Hepatocyte (in vitro differentiated cells): Measurements from ENCODE around the gene COPS9. TPM values are rescaled to one million over a fixed set of nuclear protein-coding genes. Genes with fewer than 3 reads are reported as not detected.

Source experiments
- DNase-seq: peaks from one replicate; pipeline ENCODE4 v3.0.0-alpha.2; 2016; ENCODE audit warnings: low spot score
- H2AFZ ChIP-seq: fragments of 200-600 bp; sonication (generic); 2 replicates; pipeline ENCODE4 v1.6.0; 2016; ENCODE audit warnings: antibody characterized with exemption, mild to moderate bottlenecking
- H3K27ac ChIP-seq: fragments of 200-600 bp; sonication (generic); 2 replicates; pipeline ENCODE4 v1.5.1; 2016; ENCODE audit warnings: mild to moderate bottlenecking
- H3K27me3 ChIP-seq: fragments of 200-600 bp; sonication (generic); 2 replicates; pipeline ENCODE4 v1.6.1; 2016
- H3K36me3 ChIP-seq: fragments of 200-600 bp; sonication (generic); replicated peaks from 2 replicates; pipeline ENCODE4 v1.5.1; 2016; ENCODE audit warnings: low read depth; ENCODE audit not compliant: insufficient read depth
- H3K4me1 ChIP-seq: fragments of 200-600 bp; sonication (generic); 2 replicates; pipeline ENCODE4 v1.5.1; 2016; ENCODE audit warnings: mild to moderate bottlenecking, moderate library complexity; ENCODE audit not compliant: insufficient read depth
- H3K4me2 ChIP-seq: fragments of 200-600 bp; sonication (generic); 2 replicates; pipeline ENCODE4 v1.6.0; 2016
- H3K4me3 ChIP-seq: fragments of 200-600 bp; sonication (generic); 2 replicates; pipeline ENCODE4 v1.5.1; 2016; ENCODE audit warnings: mild to moderate bottlenecking
- H3K79me2 ChIP-seq: fragments of 200-600 bp; sonication (generic); 2 replicates; pipeline ENCODE4 v1.6.0; 2017; ENCODE audit warnings: mild to moderate bottlenecking
- H3K9me2 ChIP-seq: fragments of 200-600 bp; sonication (generic); replicated peaks from 2 replicates; pipeline ENCODE4 v1.6.0; 2017; ENCODE audit warnings: mild to moderate bottlenecking; ENCODE audit not compliant: insufficient read depth
- H3K9me3 ChIP-seq: fragments of 200-600 bp; sonication (generic); 2 replicates; pipeline ENCODE4 v1.5.1; 2016; ENCODE audit warnings: low read depth, mild to moderate bottlenecking
- H4K20me1 ChIP-seq: fragments of 200-600 bp; sonication (generic); 2 replicates; pipeline ENCODE4 v1.6.0; 2016; ENCODE audit warnings: mild to moderate bottlenecking; ENCODE audit not compliant: insufficient read depth, poor library complexity, severe bottlenecking
- CTCF ChIP-seq: fragments of 200-600 bp; sonication (generic); IDR thresholded peaks from 2 replicates; pipeline ENCODE4 v1.5.1; 2016; ENCODE audit warnings: antibody characterized with exemption, mild to moderate bottlenecking; ENCODE audit not compliant: poor library complexity
- EZH2 ChIP-seq: fragments of 200-600 bp; sonication (generic); IDR thresholded peaks from 2 replicates; pipeline ENCODE4 v1.6.1; 2016; ENCODE audit warnings: antibody characterized with exemption, mild to moderate bottlenecking, borderline replicate concordance
- EZH2phosphoT487 ChIP-seq: fragments of 200-600 bp; sonication (generic); IDR thresholded peaks from one replicate; pipeline ENCODE4 v1.6.1; 2018; ENCODE audit warnings: antibody characterized with exemption, mild to moderate bottlenecking, low read depth, moderate library complexity; ENCODE audit not compliant: unreplicated experiment, severe bottlenecking
- WGBS: methylation state at CpG from one replicate; pipeline ENCODE4 v1.1.6; 2016; ENCODE audit warnings: low lambda C conversion rate; ENCODE audit errors: missing lambda C conversion rate; 5-methylcytosine and 5-hydroxymethylcytosine counted together
- polyA plus RNA-seq: library from polyadenylated mRNA; unstranded; fragments of >200 nt; fragmentation: Nextera tagmentation; extraction: Ambion mirVana; gene quantifications from 2 replicates; pipeline ENCODE4 v1.2.1, GENCODE V29; 2016
- total RNA-seq: library from RNA; depleted of rRNA; stranded (reverse); fragments of >200 nt; gene quantifications from 2 replicates; pipeline ENCODE4 v1.2.3, GENCODE V29; 2014

COPS9 gene
- total and polyA plus RNA-seq, 2 experiments from 2014 or later, result 109 to 300 TPM

GRCh38 chr2:240157147-240157470 lies 21.0 kb upstream of the COPS9 start:
- no peaks in the 10 kb centered on the region for H3K9me3 ChIP-seq
- no peaks in the 10 kb centered on the region for H3K36me3 ChIP-seq
- no peak for TF ChIP-seq EZH2
- TF ChIP-seq EZH2phosphoT487, result no peak
- TF ChIP-seq CTCF, result no peak
- no peak for DNase-seq
- H3K27me3 ChIP-seq, result peaks cover 5% of the 10 kb centered on the region
- no peak overlapping the region for H2AFZ ChIP-seq
- no peak overlapping the region for H3K4me3 ChIP-seq
- H3K27ac ChIP-seq, result no peak overlapping the region
- no peaks in the 10 kb centered on the region for H3K9me2 ChIP-seq
- 95% methylated on average over 5 of the region's 5 CpGs for WGBS
- H4K20me1 ChIP-seq, result no peaks in the 10 kb centered on the region
- H3K79me2 ChIP-seq, result no peaks in the 10 kb centered on the region
- no peaks in the 10 kb centered on the region for H3K4me1 ChIP-seq
- H3K4me2 ChIP-seq, result no peak overlapping the region

- H3K27ac ChIP-seq, result no peak overlapping the region
- H2AFZ ChIP-seq, result no peak overlapping the region
- no peak for DNase-seq
- H3K9me2 ChIP-seq, result no peaks in the 10 kb centered on the region
- no peaks in the 10 kb centered on the region for H3K79me2 ChIP-seq
- no peaks in the 10 kb centered on the region for H3K36me3 ChIP-seq
- no peaks in the 10 kb centered on the region for H3K4me1 ChIP-seq
- 87% methylated on average over 29 of the region's 29 CpGs for WGBS
- no peaks in the 10 kb centered on the region for H3K9me3 ChIP-seq
- H3K4me3 ChIP-seq, result no peak overlapping the region
- H4K20me1 ChIP-seq, result no peaks in the 10 kb centered on the region
- TF ChIP-seq EZH2 (no peak), CTCF (no peak), EZH2phosphoT487 (no peak)
- H3K4me2 ChIP-seq, result no peak overlapping the region
- H3K27me3 ChIP-seq, result peaks cover 9% of the 10 kb centered on the region
These were observed 20.5 kb upstream of the COPS9 start for GRCh38 chr2:240156435-240157146.

- Histone ChIP-seq H3K27ac (no peak overlapping the region), H3K9me2 (no peaks in the 10 kb centered on the region), H4K20me1 (no peaks in the 10 kb centered on the region), H3K36me3 (no peaks in the 10 kb centered on the region), H3K9me3 (no peaks in the 10 kb centered on the region), H3K4me1 (no peaks in the 10 kb centered on the region), H3K4me2 (no peak overlapping the region), H3K4me3 (no peak overlapping the region), H3K79me2 (no peaks in the 10 kb centered on the region), H3K27me3 (peaks cover 9% of the 10 kb centered on the region), H2AFZ (no peak overlapping the region)
- 77% methylated on average over 13 of the region's 13 CpGs for WGBS
- TF ChIP-seq CTCF, result no peak
- no peak for TF ChIP-seq EZH2
- no peak for TF ChIP-seq EZH2phosphoT487
- no peak for DNase-seq
These were observed 19.8 kb upstream of the COPS9 start for GRCh38 chr2:240155745-240156390.
